ENCODE results near the gene FAM153A. TPM values are rescaled to one million over a fixed set of nuclear protein-coding genes. Genes with fewer than 3 reads are reported as not detected.
"Not testable (repeated sequence)": the region's sequence is repeated elsewhere in the genome, so short reads cannot be mapped to it uniquely, and the experiment has no call there.

FAM153A gene
- total RNA-seq, 2 experiments from 2014 or later: 1.5 to 4.7 TPM

DNA sequence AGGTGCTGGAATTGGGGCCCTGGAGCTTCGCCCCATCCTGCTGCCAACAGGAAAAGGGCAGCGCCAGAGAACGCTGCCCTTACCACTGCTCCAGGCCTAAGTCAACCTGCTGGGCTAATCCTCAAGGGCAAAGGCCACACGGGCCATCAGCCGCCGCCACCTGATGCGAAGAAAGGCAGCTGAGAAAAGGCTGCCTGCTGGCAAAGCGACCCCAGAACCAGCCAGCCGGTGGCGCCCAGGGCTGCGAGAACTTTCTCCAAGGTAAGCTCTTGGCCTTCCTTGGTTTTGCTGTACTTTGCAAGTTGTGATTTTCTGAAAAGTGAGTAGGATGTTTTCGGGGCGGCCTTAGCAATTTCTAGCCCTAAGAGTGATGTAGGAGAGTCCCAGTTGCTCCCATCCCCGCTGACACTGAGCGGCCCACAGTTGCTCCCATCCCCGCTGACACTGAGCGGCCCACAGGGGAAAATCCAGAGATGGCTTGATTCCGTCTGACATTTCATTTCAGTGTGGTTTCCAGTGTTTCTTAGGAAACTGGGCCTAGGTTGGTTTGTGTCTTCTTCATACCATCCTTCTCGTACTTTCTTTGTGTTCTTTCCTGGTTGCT, 15.6 kb upstream of the FAM153A start:
- H3K79me2 ChIP-seq (ENCODE audit: insufficient read depth, low read depth, low read length); H4K20me1 ChIP-seq (ENCODE audit: insufficient read depth, low read length); H3K4me3 ChIP-seq (ENCODE audit: low read depth, low read length, poor library complexity, severe bottlenecking); H3K4me2 ChIP-seq (ENCODE audit: low read length); POLR2A ChIA-PET; CTCF ChIA-PET (ENCODE audit: unreplicated experiment); DNase-seq (ENCODE audit: low spot score); H3K9me3 ChIP-seq (ENCODE audit: low read length); H3K36me3 ChIP-seq (ENCODE audit: insufficient read depth, low read length); H3K4me1 ChIP-seq (ENCODE audit: insufficient read depth, low read length, poor library complexity, severe bottlenecking); H3K27ac ChIP-seq (ENCODE audit: low read depth, low read length, poor library complexity, severe bottlenecking); intact Hi-C loops (cut with micrococcal nuclease; ENCODE audit: unreplicated experiment); BruUV-seq (replicated peaks); H2AFZ ChIP-seq (ENCODE audit: low read length); H3K9me2 ChIP-seq (ENCODE audit: insufficient read depth, low read length): not testable (repeated sequence)

DNA sequence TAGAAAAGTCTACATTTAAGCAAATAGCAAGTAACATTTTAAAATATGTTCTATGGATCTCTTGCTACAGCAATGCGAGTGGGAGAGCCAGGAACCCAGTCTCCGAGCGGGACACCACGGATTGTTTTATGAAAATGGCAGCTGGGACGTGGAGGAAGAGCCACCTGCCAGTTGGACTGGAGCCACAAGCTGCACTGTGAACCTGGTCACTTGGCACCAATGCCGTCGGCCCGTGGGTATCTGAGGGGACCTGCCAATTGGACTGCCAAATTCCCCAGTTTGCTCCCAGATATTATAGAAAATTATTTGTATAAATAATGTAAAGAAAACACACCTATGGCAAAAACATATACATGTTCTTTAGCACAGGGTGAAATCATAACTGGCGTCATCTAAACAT, 10.6 kb upstream of the FAM153A start:
- POLR2A ChIA-PET; H3K4me3 ChIP-seq (ENCODE audit: low read depth, low read length, poor library complexity, severe bottlenecking); H3K79me2 ChIP-seq (ENCODE audit: insufficient read depth, low read depth, low read length); H3K9me2 ChIP-seq (ENCODE audit: insufficient read depth, low read length); H3K36me3 ChIP-seq (ENCODE audit: insufficient read depth, low read length); H3K27ac ChIP-seq (ENCODE audit: low read depth, low read length, poor library complexity, severe bottlenecking); intact Hi-C loops (cut with micrococcal nuclease; ENCODE audit: unreplicated experiment); BruUV-seq (replicated peaks); DNase-seq (ENCODE audit: low spot score); H3K4me2 ChIP-seq (ENCODE audit: low read length); H3K9me3 ChIP-seq (ENCODE audit: low read length); CTCF ChIA-PET (ENCODE audit: unreplicated experiment); H4K20me1 ChIP-seq (ENCODE audit: insufficient read depth, low read length); H3K4me1 ChIP-seq (ENCODE audit: insufficient read depth, low read length, poor library complexity, severe bottlenecking); H2AFZ ChIP-seq (ENCODE audit: low read length): not testable (repeated sequence)

DNA sequence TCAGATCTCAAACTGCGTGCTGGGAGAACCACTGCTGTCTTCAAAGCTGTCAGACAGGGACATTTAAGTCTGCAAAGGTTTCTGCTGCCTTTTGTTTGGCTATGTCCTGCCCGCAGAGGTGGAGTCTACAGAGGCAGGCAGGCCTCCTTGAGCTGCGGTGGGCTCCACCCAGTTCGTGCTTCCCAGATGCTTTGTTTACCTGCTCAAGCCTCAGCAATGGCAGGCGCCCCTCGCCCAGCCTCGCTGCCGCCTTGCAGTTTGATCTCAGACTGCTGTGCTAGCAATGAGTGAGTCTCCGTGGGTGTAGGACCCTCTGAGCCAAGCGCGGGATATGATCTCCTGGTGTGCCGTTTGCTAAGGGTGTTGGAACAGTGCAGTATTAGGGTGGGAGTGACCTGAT, 8.9 kb upstream of the FAM153A start:
- H4K20me1 ChIP-seq (ENCODE audit: insufficient read depth, low read length); H3K4me3 ChIP-seq (ENCODE audit: low read depth, low read length, poor library complexity, severe bottlenecking); BruUV-seq (replicated peaks); H3K9me3 ChIP-seq (ENCODE audit: low read length); DNase-seq (ENCODE audit: low spot score); H3K27ac ChIP-seq (ENCODE audit: low read depth, low read length, poor library complexity, severe bottlenecking); H2AFZ ChIP-seq (ENCODE audit: low read length); CTCF ChIA-PET (ENCODE audit: unreplicated experiment); H3K4me2 ChIP-seq (ENCODE audit: low read length); H3K4me1 ChIP-seq (ENCODE audit: insufficient read depth, low read length, poor library complexity, severe bottlenecking); H3K79me2 ChIP-seq (ENCODE audit: insufficient read depth, low read depth, low read length); intact Hi-C loops (cut with micrococcal nuclease; ENCODE audit: unreplicated experiment); H3K36me3 ChIP-seq (ENCODE audit: insufficient read depth, low read length); POLR2A ChIA-PET; H3K9me2 ChIP-seq (ENCODE audit: insufficient read depth, low read length): not testable (repeated sequence)

DNA sequence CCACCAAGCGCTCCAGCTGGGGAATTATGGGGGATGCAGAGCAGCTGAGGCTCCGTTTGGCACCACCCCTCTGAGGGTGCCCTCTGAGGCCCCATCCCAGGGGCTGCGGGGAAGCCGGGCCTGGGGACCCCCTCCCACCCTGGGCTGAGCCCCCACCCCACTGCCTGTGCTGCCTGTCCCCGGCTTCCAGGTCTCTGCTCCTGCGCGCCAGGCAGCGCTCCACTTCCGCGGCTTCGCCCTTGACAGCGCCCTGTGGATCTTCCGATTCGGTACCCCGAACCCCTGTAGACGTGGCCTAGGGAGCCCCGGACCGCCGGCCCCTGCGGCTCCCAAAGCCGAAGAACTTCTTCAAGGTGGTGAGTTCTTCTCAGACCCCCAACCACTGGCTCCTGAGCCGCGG, 530 bp downstream of the FAM153A start:
- H2AFZ ChIP-seq (ENCODE audit: low read length); BruUV-seq (replicated peaks); POLR2A ChIA-PET; H3K79me2 ChIP-seq (ENCODE audit: insufficient read depth, low read depth, low read length); H3K4me1 ChIP-seq (ENCODE audit: insufficient read depth, low read length, poor library complexity, severe bottlenecking); DNase-seq (ENCODE audit: low spot score); H4K20me1 ChIP-seq (ENCODE audit: insufficient read depth, low read length); H3K27ac ChIP-seq (ENCODE audit: low read depth, low read length, poor library complexity, severe bottlenecking); CTCF ChIA-PET (ENCODE audit: unreplicated experiment); H3K36me3 ChIP-seq (ENCODE audit: insufficient read depth, low read length); H3K9me3 ChIP-seq (ENCODE audit: low read length); intact Hi-C loops (cut with micrococcal nuclease; ENCODE audit: unreplicated experiment); H3K4me3 ChIP-seq (ENCODE audit: low read depth, low read length, poor library complexity, severe bottlenecking); H3K4me2 ChIP-seq (ENCODE audit: low read length); H3K9me2 ChIP-seq (ENCODE audit: insufficient read depth, low read length): not testable (repeated sequence)

DNA sequence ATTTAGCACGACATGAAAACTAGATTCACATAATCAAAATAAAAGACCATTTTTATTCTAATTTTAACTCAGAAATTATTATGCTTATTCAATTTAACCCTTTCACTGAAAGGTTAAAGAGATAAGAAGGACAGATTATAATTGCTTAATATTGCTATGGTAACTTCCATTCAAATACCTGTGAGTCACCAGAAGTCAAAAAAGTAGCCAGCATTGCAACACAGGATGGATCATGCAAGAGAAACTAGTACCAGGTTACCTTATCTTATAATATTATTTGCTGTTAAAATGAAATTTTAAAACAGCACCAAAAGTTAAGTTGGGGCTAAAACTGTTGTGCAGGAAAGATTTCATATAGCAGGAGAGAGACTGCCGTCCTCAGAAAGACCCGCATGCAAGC, 11.5 kb downstream of the FAM153A start:
- DNase-seq (ENCODE audit: low spot score); H3K4me1 ChIP-seq (ENCODE audit: insufficient read depth, low read length, poor library complexity, severe bottlenecking); H3K4me2 ChIP-seq (ENCODE audit: low read length); BruUV-seq (replicated peaks); POLR2A ChIA-PET; H3K9me2 ChIP-seq (ENCODE audit: insufficient read depth, low read length); CTCF ChIA-PET (ENCODE audit: unreplicated experiment); H2AFZ ChIP-seq (ENCODE audit: low read length); H3K4me3 ChIP-seq (ENCODE audit: low read depth, low read length, poor library complexity, severe bottlenecking); H3K79me2 ChIP-seq (ENCODE audit: insufficient read depth, low read depth, low read length); H3K9me3 ChIP-seq (ENCODE audit: low read length); H4K20me1 ChIP-seq (ENCODE audit: insufficient read depth, low read length); H3K27ac ChIP-seq (ENCODE audit: low read depth, low read length, poor library complexity, severe bottlenecking); intact Hi-C loops (cut with micrococcal nuclease; ENCODE audit: unreplicated experiment); H3K36me3 ChIP-seq (ENCODE audit: insufficient read depth, low read length): not testable (repeated sequence)

DNA sequence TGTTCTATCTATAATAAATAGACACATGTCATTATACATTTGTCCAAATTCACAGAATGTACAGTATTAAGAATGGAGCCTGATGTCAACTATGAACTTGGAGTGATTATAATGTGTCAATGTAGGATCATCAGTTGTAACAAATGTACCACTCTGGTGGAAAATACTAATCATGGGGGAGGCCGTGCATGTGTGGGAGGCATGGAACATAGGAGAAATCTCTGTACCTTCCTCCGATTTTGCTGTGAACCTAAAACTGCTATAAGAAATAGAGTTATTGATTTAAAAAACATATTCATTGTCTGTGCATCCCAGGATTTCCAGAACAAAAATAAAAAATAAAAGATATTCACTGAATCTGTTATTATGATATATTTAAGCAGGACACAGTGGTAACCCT, 12.1 kb downstream of the FAM153A start:
- H3K4me1 ChIP-seq (ENCODE audit: insufficient read depth, low read length, poor library complexity, severe bottlenecking); H3K36me3 ChIP-seq (ENCODE audit: insufficient read depth, low read length); H3K9me3 ChIP-seq (ENCODE audit: low read length); BruUV-seq (replicated peaks); H2AFZ ChIP-seq (ENCODE audit: low read length); H4K20me1 ChIP-seq (ENCODE audit: insufficient read depth, low read length); POLR2A ChIA-PET; H3K27ac ChIP-seq (ENCODE audit: low read depth, low read length, poor library complexity, severe bottlenecking); H3K4me2 ChIP-seq (ENCODE audit: low read length); H3K79me2 ChIP-seq (ENCODE audit: insufficient read depth, low read depth, low read length); intact Hi-C loops (cut with micrococcal nuclease; ENCODE audit: unreplicated experiment); H3K9me2 ChIP-seq (ENCODE audit: insufficient read depth, low read length); DNase-seq (ENCODE audit: low spot score); H3K4me3 ChIP-seq (ENCODE audit: low read depth, low read length, poor library complexity, severe bottlenecking); CTCF ChIA-PET (ENCODE audit: unreplicated experiment): not testable (repeated sequence)
